Muscle of back (tissue), 11 donors: Measurements from ENCODE around the gene IPCEF1. TPM values are rescaled to one million over a fixed set of nuclear protein-coding genes. Genes with fewer than 3 reads are reported as not detected.
A peak's percentile ranks its signal among the peaks of the same experiment; 100 is the strongest.

ENCODE experiments used
- DNase-seq, 3 donors: peaks; one replicate each; pipeline versions ENCODE4 v3.0.0 to v3.0.0-alpha.2; 2013
- polyA plus RNA-seq, 10 donors: library from polyadenylated mRNA; unstranded; fragments of 120-200 nt; gene quantifications; one replicate each; pipeline ENCODE4 v1.2.1, GENCODE V29; 2013; ENCODE audit not compliant: insufficient read length in 10 of 10

Gene IPCEF1
- polyA plus RNA-seq, 10 donors: 0.61 to 3.9 (median 1.1) TPM

- no peak for DNase-seq
These were observed 21.1 kb upstream of the IPCEF1 start for GRCh38 chr6:154377726-154378125.

GRCh38 chr6:154373971-154374370 lies 17.4 kb upstream of the IPCEF1 start:
- DNase-seq: no peak

- DNase-seq: no peak
These were observed 14.7 kb upstream of the IPCEF1 start for GRCh38 chr6:154371281-154371680.

GRCh38 chr6:154370545-154370944 lies 13.9 kb upstream of the IPCEF1 start:
- peak in 2 of 3 donors; percentile 30 to 55 for DNase-seq

- DNase-seq: no peak
These were observed 11.5 kb upstream of the IPCEF1 start for GRCh38 chr6:154367839-154368695.

- DNase-seq: no peak
These were observed 10.7 kb upstream of the IPCEF1 start for GRCh38 chr6:154367336-154367735.

- DNase-seq: peak in 1 of 3 donors; percentile 11
These were observed 7.2 kb upstream of the IPCEF1 start for GRCh38 chr6:154363821-154364220.

GRCh38 chr6:154361476-154361875 lies 4.9 kb upstream of the IPCEF1 start:
- no peak for DNase-seq

- DNase-seq: no peak
These were observed 3.9 kb upstream of the IPCEF1 start for GRCh38 chr6:154360476-154360875.

- no peak for DNase-seq
These were observed 3.1 kb upstream of the IPCEF1 start for GRCh38 chr6:154359679-154360078.

- peak in 2 of 3 donors; percentile 19 to 45 for DNase-seq
These were observed 2.6 kb upstream of the IPCEF1 start for GRCh38 chr6:154359161-154359574.

- DNase-seq: no peak
These were observed 1.5 kb upstream of the IPCEF1 start for GRCh38 chr6:154358019-154358545.

- DNase-seq: no peak
These were observed 490 bp downstream of the IPCEF1 start for GRCh38 chr6:154356113-154356512.

- DNase-seq: no peak
These were observed 2.3 kb downstream of the IPCEF1 start for GRCh38 chr6:154354265-154354777.

GRCh38 chr6:154353626-154354025 lies 3.0 kb downstream of the IPCEF1 start:
- no peak for DNase-seq

GRCh38 chr6:154352898-154353585 lies 3.6 kb downstream of the IPCEF1 start:
- no peak for DNase-seq

GRCh38 chr6:154350293-154350692 lies 6.3 kb downstream of the IPCEF1 start:
- DNase-seq: no peak

GRCh38 chr6:154347981-154348380 lies 8.6 kb downstream of the IPCEF1 start:
- DNase-seq: no peak

GRCh38 chr6:154345811-154346210 lies 10.8 kb downstream of the IPCEF1 start:
- no peak for DNase-seq

GRCh38 chr6:154343473-154344308 lies 12.9 kb downstream of the IPCEF1 start:
- DNase-seq: no peak

- DNase-seq: no peak
These were observed 14.7 kb downstream of the IPCEF1 start for GRCh38 chr6:154341871-154342270.

- DNase-seq: no peak
These were observed 15.3 kb downstream of the IPCEF1 start for GRCh38 chr6:154341336-154341735.
